Measurements from ENCODE around the gene GALE.

- TF ChIP-seq CEBPB (IDR thresholded peaks at IDR 0.05; ENCODE audit: low read depth, low read length) (no peak), CTCF (conservative IDR thresholded peaks at IDR 0.05; ENCODE audit: low read depth, low read length) (no peak), POLR2A (IDR thresholded peaks at IDR 0.05; ENCODE audit: low read depth, low read length) (no peak), SMC3 (IDR thresholded peaks at IDR 0.05; ENCODE audit: low read depth, low read length) (no peak), ELK1 (IDR thresholded peaks at IDR 0.05; ENCODE audit: borderline replicate concordance, low read depth, low read length) (no peak), RCOR1 (IDR thresholded peaks at IDR 0.05; ENCODE audit: insufficient replicate concordance, low read length) (no peak), FOS (IDR thresholded peaks at IDR 0.05; ENCODE audit: low read depth, low read length) (no peak), RAD21 (IDR thresholded peaks at IDR 0.05; ENCODE audit: low read length) (no peak), USF2 (IDR thresholded peaks at IDR 0.05; ENCODE audit: low read depth, low read length) (no peak), RFX5 (IDR thresholded peaks at IDR 0.05; ENCODE audit: low read depth, low read length) (no peak), CHD1 (IDR thresholded peaks at IDR 0.05; ENCODE audit: low read depth, low read length) (no peak)
These were observed 4.5 kb upstream of the GALE start for GRCh38 chr1:23805025-23805424.

All from IMR-90 (cell line).